ENCODE measurements around the gene ANKRD27. TPM values are rescaled to one million over a fixed set of nuclear protein-coding genes. Genes with fewer than 3 reads are reported as not detected.

Gene ANKRD27
- total and polyA plus RNA-seq, 8 donors = 19.7 to 35.7 (median 22.1) TPM

DNA sequence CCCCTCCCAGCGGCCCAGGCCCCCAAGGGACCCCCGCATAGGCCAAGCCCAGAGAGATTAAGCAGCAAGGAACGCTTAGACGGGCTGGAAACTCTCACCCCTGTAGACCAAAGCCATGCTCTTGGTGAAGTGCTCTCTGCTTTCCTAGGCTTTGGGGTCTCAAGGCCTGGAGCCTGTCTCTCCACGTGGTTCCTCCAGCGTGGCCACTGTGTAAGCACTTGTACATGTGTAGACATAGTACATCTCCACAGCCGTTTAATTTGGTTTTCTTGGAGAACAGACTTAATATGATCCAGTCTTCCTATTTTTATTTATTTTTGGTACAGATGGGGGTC lies 17.7 kb upstream of the ANKRD27 start:
- DNase-seq (no peak), ATAC-seq (peak; percentile 5)
- Histone ChIP-seq H3K27me3 (no peaks in the 10 kb centered on the region), H3K4me3 (peak overlapping the region; percentile 75 to 81), H3K36me3 (no peaks in the 10 kb centered on the region), H3K27ac (peak overlapping the region; percentile 85 to 92), H3K9me3 (no peaks in the 10 kb centered on the region), H3K4me1 (peaks cover 31 to 70% of the 10 kb centered on the region in 2 donors)
- TF ChIP-seq, protein P1, sequence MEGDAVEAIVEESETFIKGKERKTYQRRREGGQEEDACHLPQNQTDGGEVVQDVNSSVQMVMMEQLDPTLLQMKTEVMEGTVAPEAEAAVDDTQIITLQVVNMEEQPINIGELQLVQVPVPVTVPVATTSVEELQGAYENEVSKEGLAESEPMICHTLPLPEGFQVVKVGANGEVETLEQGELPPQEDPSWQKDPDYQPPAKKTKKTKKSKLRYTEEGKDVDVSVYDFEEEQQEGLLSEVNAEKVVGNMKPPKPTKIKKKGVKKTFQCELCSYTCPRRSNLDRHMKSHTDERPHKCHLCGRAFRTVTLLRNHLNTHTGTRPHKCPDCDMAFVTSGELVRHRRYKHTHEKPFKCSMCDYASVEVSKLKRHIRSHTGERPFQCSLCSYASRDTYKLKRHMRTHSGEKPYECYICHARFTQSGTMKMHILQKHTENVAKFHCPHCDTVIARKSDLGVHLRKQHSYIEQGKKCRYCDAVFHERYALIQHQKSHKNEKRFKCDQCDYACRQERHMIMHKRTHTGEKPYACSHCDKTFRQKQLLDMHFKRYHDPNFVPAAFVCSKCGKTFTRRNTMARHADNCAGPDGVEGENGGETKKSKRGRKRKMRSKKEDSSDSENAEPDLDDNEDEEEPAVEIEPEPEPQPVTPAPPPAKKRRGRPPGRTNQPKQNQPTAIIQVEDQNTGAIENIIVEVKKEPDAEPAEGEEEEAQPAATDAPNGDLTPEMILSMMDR (IDR thresholded peaks at IDR 0.05) = no peak
- intact Hi-C loops (cut with DNase I) = no loop called here

DNA sequence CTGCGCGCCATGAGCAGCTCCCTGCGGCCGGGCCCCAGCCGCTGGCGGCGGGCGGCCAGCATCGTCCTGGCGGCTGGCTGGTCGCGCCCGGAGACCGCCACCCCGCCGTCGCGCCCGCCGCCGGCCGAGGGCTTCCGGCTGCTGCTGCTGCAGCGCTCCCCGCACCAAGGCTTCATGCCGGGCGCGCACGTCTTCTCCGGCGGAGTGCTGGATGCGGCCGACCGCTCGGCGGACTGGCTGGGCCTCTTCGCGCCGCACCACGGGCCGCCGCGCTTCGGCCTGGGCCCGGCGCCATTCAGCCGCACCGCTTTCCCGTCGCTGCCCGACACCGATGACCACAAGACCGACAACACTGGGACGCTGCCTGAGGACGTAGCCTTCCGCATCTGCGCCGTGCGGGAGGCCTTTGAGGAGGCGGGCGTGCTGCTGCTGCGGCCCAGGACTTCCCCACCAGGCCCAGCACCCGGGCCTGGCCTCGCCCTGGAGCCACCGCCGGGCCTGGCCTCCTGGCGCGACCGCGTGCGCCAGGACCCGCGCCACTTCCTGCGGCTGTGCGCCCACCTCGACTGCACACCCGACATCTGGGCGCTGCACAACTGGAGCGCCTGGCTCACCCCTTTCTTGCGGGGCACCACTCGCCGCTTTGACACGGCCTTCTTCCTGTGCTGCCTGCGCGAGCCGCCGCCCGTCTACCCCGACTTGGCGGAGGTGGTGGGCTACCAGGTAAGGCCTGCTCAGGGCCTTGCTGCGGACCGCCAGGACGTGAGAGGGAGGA lies 17.2 kb upstream of the ANKRD27 start:
- Histone ChIP-seq H3K4me1 (peaks cover 31 to 64% of the 10 kb centered on the region in 2 donors), H3K27me3 (no peaks in the 10 kb centered on the region), H3K4me3 (peak overlapping the region; percentile 75 to 81), H3K27ac (peak overlapping the region; percentile 85 to 92), H3K9me3 (no peaks in the 10 kb centered on the region), H3K36me3 (no peaks in the 10 kb centered on the region)
- TF ChIP-seq, protein P1 (IDR thresholded peaks at IDR 0.05) = no peak
- DNase-seq = peak; percentile 54 to 94 (median 74)
- intact Hi-C loops (cut with DNase I) = no loop called here
- ATAC-seq = peak; percentile 81

DNA sequence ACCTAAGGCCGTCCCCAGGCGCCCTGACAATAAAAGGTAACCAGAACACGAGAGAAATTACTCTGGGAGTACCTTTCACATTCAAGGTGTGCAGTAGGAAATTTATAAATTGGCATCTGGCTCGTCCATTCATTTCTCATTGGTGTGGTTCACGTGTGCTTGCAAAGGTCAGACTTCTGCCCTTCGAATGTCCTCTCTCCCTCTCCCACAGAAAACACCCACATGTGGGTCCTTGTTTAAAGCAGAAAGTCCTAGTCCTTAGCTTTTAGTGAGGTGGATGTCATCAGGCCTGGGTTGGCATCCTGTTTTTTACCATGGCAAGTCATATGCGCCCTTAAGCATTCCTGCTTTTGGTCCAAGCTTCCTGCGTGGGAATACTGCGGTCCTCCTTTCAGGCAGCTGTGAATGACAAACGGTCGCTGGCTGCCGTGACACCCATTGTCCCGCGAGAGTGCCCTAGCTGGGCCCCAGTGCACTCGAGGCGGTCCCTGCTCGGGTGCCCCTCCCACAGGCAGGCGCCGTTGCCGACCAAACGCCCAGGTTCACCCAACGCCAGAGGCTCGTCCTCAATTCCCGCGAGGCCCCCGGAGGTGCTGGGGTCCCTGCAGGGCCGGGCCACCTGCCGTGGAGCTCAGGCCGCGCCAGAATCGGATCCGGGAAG lies 16.4 kb upstream of the ANKRD27 start, which contains the start of gene NUDT19:
Gene NUDT19, plus strand, starts transcription at position 531 of the 661 bp plus-strand sequence. CDS start 140 bp downstream, outside the sequence.
- no peaks in the 10 kb centered on the region for H3K9me3 ChIP-seq
- intact Hi-C loops (cut with DNase I) = no loop called here
- no peaks in the 10 kb centered on the region for H3K27me3 ChIP-seq
- TF ChIP-seq, protein P1 (IDR thresholded peaks at IDR 0.05) = no peak
- peak within 1 kb of the TSS; percentile 85 to 92 for H3K27ac ChIP-seq
- peak; percentile 74 to 95 (median 90) for DNase-seq
- H3K36me3 ChIP-seq = no peaks in the 10 kb centered on the region
- peak; percentile 95 for ATAC-seq
- H3K4me3 ChIP-seq = peak within 1 kb of the TSS; percentile 75 to 81
- H3K4me1 ChIP-seq = peaks cover 31 to 57% of the 10 kb centered on the region in 2 donors

DNA sequence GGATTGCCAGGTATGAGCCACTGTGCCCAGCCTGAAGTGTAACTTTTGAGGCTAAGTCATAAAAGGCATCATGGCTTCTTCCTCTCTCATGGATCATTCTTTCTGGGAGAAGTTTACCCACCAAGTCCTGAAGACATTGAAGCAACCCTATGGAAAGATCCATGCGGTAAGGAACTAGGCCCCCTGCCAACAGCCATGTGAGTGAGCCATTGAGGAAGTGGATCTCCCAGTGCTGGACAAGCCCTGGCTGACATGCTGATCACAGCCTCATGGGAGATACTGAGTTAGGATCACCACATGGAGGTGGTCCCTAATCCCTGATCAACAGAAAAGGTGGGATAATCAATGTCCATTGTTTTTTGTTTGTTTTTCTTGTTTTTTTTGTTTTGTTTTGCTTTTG lies 13.3 kb upstream of the ANKRD27 start:
- no peak for ATAC-seq
- Histone ChIP-seq H3K4me3 (no peak overlapping the region), H3K36me3 (no peaks in the 10 kb centered on the region), H3K27me3 (no peaks in the 10 kb centered on the region), H3K9me3 (no peaks in the 10 kb centered on the region), H3K4me1 (peaks cover 10 to 26% of the 10 kb centered on the region in 2 donors), H3K27ac (no peak overlapping the region)
- TF ChIP-seq, protein P1 (IDR thresholded peaks at IDR 0.05) = no peak
- DNase-seq = no peak
- intact Hi-C loops (cut with DNase I) = no loop called here

DNA sequence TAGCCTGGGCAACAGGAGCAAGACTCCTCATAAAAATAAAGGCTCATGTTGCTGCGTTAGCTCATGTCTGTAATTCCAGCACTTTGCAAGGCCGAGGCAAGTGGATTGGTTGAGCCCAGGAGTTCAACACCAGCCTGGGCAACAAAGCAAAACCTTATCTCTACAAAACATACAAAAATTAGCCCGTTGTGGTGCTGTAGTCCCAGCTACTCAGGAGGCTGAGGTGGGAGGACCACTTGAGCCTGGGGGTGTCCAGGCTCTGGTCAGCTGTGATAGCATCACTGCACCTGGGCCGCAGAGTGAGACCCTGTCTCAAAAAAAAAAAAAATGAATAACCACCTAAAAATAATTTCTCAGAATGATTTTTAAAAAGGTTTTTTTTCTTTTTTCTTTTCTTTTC lies 12.7 kb upstream of the ANKRD27 start:
- Histone ChIP-seq H3K27ac (no peak overlapping the region), H3K9me3 (no peaks in the 10 kb centered on the region), H3K36me3 (no peaks in the 10 kb centered on the region), H3K27me3 (no peaks in the 10 kb centered on the region), H3K4me3 (no peak overlapping the region), H3K4me1 (peaks cover 4 to 20% of the 10 kb centered on the region in 2 donors)
- intact Hi-C loops (cut with DNase I) = no loop called here
- TF ChIP-seq, protein P1 (IDR thresholded peaks at IDR 0.05) = no peak
- DNase-seq (no peak), ATAC-seq (no peak)

All from left lung (tissue), 10 donors.